Mononuclear cell (primary cell): Measurements from ENCODE around the gene XPNPEP3. TPM values are rescaled to one million over a fixed set of nuclear protein-coding genes. Genes with fewer than 3 reads are reported as not detected.
"Not testable (repeated sequence)": the region's sequence is repeated elsewhere in the genome, so short reads cannot be mapped to it uniquely, and the experiment has no call there.

ENCODE experiments used
- H3K27me3 ChIP-seq: 2 replicates; pipeline ENCODE4 v1.6.0; 2011; ENCODE audit warnings: low read length, control low read depth; ENCODE audit not compliant: insufficient read depth
- H3K4me1 ChIP-seq: 2 replicates; pipeline ENCODE4 v1.5.1; 2011; ENCODE audit warnings: mild to moderate bottlenecking, low read length, control low read depth; ENCODE audit not compliant: insufficient read depth
- H3K4me3 ChIP-seq: 2 replicates; pipeline ENCODE4 v1.5.1; 2011; ENCODE audit warnings: mild to moderate bottlenecking, low read length, moderate library complexity
- H3K9me3 ChIP-seq: 2 replicates; pipeline ENCODE4 v1.5.1; 2011; ENCODE audit warnings: low read depth, mild to moderate bottlenecking, control low read depth, low read length
- total RNA-seq: library from RNA; depleted of rRNA; stranded (reverse); fragments of >200 nt; gene quantifications from one replicate; pipeline ENCODE4 v1.2.3, GENCODE V29; 2012

The XPNPEP3 gene
- total RNA-seq, 1 donor, result 11.0 TPM

GRCh38 chr22:40878922-40879321, 22.0 kb downstream of the XPNPEP3 start:
- Histone ChIP-seq H3K27me3 (no peaks in the 10 kb centered on the region), H3K4me1 (no peaks in the 10 kb centered on the region), H3K9me3 (no peaks in the 10 kb centered on the region), H3K4me3 (no peak overlapping the region)

DNA sequence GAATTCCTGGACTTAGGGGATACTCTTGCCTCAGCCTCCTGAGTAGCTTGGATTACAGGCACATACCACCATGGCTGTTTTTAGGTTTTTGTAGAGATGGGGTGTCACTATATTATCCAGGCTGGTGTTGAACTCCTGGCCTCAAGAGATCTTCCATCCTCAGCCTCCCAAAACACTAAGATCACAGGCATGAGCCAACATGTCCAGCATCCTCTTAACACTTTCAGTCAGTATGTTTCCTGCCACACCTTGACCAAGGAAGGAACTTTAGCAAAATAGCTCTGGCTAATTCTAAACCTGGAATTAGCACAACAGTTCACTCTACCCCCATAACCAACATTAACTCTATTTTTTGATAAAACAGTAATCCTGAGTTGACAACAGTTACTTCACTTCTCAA, 32.2 kb downstream of the XPNPEP3 start:
- no peaks in the 10 kb centered on the region for H3K4me1 ChIP-seq
- H3K9me3 ChIP-seq, result no peaks in the 10 kb centered on the region
- H3K27me3 ChIP-seq, result no peaks in the 10 kb centered on the region
- no peak overlapping the region for H3K4me3 ChIP-seq

GRCh38 chr22:40890881-40891280, 33.9 kb downstream of the XPNPEP3 start:
- Histone ChIP-seq H3K27me3 (no peaks in the 10 kb centered on the region), H3K4me3 (no peak overlapping the region), H3K9me3 (no peaks in the 10 kb centered on the region), H3K4me1 (no peaks in the 10 kb centered on the region)

GRCh38 chr22:40894417-40894816, 37.5 kb downstream of the XPNPEP3 start:
- no peaks in the 10 kb centered on the region for H3K9me3 ChIP-seq
- H3K4me1 ChIP-seq, result no peaks in the 10 kb centered on the region
- H3K27me3 ChIP-seq, result no peaks in the 10 kb centered on the region
- H3K4me3 ChIP-seq, result no peak overlapping the region

GRCh38 chr22:40898850-40899357, 42.0 kb downstream of the XPNPEP3 start:
- Histone ChIP-seq H3K9me3 (no peaks in the 10 kb centered on the region), H3K4me1 (no peaks in the 10 kb centered on the region), H3K27me3 (no peaks in the 10 kb centered on the region), H3K4me3 (no peak overlapping the region)

DNA sequence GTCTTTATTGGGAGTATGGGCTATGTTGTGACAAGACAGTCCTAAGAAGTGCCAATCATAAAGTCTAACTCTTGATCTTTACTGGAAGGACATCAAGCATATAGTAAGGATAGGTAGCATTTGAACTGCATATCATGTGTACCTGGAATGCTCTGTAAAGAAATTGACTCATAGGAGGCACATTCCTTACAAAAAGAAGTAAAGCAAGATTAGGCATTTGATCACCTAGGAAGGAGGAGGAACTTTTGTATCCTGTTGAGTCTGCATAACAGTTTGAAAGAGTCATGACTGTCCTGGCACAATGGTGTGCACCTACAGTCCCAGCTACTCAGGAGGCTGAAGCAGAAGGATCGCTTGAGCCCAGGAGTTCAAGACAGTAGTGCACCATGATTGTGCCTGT, 47.2 kb downstream of the XPNPEP3 start:
- Histone ChIP-seq H3K27me3 (no peaks in the 10 kb centered on the region), H3K9me3 (no peaks in the 10 kb centered on the region), H3K4me1 (no peaks in the 10 kb centered on the region), H3K4me3 (no peak overlapping the region)

DNA sequence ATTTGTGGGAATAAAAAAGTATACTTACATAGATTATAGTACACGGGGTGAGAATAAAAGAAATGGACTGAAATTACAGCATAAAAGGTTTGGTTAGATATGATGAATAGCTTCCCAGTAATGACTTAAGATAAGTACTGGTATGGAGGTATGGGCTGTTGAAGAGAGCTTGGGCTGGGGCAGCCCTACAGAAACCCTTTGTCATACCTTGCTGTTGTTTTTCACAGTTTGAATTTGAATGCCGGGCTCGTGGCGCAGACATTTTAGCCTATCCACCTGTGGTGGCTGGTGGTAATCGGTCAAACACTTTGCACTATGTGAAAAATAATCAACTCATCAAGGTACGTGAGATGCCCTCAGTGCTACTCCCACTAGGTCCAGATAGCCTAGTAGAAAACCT, 51.9 kb downstream of the XPNPEP3 start:
- no peaks in the 10 kb centered on the region for H3K27me3 ChIP-seq
- no peaks in the 10 kb centered on the region for H3K9me3 ChIP-seq
- H3K4me1 ChIP-seq, result no peaks in the 10 kb centered on the region
- no peak overlapping the region for H3K4me3 ChIP-seq

DNA sequence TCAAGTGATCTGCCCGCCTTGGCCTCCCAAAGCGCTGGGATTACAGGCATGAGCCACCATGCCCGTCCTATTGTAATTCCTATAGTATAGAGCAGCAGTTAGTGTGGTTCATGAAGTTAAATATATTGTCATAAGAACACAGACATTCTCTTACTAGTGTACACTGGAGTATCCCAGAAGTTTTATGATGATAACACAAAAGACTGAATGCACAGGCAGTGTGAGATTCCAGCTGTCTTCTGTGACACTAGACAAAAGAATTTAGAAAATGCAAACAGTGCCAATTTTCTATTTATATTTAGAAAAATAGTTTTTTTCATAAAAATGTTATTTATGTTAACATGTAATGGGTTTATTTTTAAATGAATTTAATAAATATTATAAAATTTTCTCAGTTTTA, 54.8 kb downstream of the XPNPEP3 start:
- Histone ChIP-seq H3K27me3 (no peaks in the 10 kb centered on the region), H3K9me3 (no peaks in the 10 kb centered on the region), H3K4me3 (no peak overlapping the region), H3K4me1 (no peaks in the 10 kb centered on the region)

- H3K27me3 ChIP-seq, H3K9me3 ChIP-seq, H3K4me3 ChIP-seq, H3K4me1 ChIP-seq: not testable (repeated sequence)
These were observed 56.0 kb downstream of the XPNPEP3 start for GRCh38 chr22:40912987-40913386.

DNA sequence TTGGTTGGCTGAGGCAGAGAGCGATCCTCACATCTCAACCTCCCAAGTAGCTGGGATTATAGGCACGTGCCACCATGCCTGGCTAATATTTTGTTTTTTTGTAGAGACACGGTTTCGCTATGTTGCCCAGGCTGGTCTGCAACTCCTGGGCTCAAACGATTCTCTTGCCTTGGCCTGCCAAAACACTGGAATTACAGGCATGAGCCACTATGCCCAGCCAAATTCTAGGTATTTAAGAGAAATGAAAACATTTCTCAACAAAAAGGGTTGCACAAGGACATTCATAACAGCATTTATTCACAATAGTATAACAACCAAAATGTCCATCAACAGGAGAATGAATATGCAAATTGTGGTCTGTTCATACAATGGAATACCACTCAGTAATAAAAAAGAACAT, 62.5 kb downstream of the XPNPEP3 start:
- peaks cover 3% of the 10 kb centered on the region for H3K4me1 ChIP-seq
- no peaks in the 10 kb centered on the region for H3K9me3 ChIP-seq
- no peak overlapping the region for H3K4me3 ChIP-seq
- no peaks in the 10 kb centered on the region for H3K27me3 ChIP-seq

DNA sequence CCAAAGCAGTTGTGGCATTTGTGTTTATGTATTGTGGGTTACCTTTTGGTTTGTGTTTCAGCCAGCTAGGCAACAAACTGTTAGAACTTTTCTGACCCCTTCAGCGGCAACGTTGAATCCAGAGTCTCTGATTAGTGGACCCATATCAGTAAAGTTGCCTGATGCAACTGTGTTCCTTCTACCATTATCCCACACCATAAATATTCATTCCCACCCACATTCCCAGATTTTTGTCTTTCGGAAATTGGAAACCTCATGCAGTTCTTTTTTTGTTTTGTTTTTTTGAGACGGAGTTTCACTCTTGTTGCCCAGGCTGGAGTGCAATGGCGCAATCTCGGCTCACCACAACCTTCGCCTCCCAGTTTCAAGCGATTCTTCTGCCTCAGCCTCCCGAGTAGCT, 63.6 kb downstream of the XPNPEP3 start:
- Histone ChIP-seq H3K27me3 (no peaks in the 10 kb centered on the region), H3K4me3 (no peak overlapping the region), H3K9me3 (no peaks in the 10 kb centered on the region), H3K4me1 (peaks cover 3% of the 10 kb centered on the region)

- peaks cover 3% of the 10 kb centered on the region for H3K4me1 ChIP-seq
- no peaks in the 10 kb centered on the region for H3K27me3 ChIP-seq
- H3K4me3 ChIP-seq, result no peak overlapping the region
- H3K9me3 ChIP-seq, result no peaks in the 10 kb centered on the region
These were observed 65.7 kb downstream of the XPNPEP3 start for GRCh38 chr22:40922484-40923303.

GRCh38 chr22:40928657-40929056, 71.7 kb downstream of the XPNPEP3 start:
- Histone ChIP-seq H3K4me1 (no peaks in the 10 kb centered on the region), H3K27me3 (no peaks in the 10 kb centered on the region), H3K9me3 (no peaks in the 10 kb centered on the region), H3K4me3 (no peak overlapping the region)

- H3K4me1 ChIP-seq, result no peaks in the 10 kb centered on the region
- no peaks in the 10 kb centered on the region for H3K9me3 ChIP-seq
- no peaks in the 10 kb centered on the region for H3K27me3 ChIP-seq
- no peak overlapping the region for H3K4me3 ChIP-seq
These were observed 75.4 kb downstream of the XPNPEP3 start for GRCh38 chr22:40932396-40932795.

DNA sequence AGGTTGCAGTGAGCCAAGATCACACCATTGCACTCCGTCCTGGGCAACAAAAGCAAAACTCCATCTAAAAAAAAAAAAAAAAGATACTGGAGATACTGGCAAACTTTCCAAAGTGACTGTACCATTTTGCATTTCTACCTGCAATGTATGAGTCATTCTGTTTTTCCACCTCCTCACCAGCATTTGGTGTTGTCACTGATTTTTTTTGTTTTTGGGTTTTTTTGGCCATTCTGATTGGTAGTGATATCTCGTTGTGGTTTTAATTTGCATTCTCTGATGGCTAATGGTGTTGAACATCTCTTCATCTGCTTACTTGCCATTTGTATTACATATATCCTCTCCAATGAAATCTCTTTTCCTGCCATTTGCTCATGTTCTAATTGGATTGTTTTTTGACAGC, 82.3 kb downstream of the XPNPEP3 start:
- H3K27me3 ChIP-seq, result no peaks in the 10 kb centered on the region
- H3K9me3 ChIP-seq, result no peaks in the 10 kb centered on the region

More for the DNA sequence above, 82.3 kb downstream of the XPNPEP3 start:
- no peak overlapping the region for H3K4me3 ChIP-seq
- H3K4me1 ChIP-seq, result peaks cover 23% of the 10 kb centered on the region
